Medulla oblongata (tissue), 1 donor: ENCODE data around the gene NBR1.
"Not testable (repeated sequence)": the region's sequence is repeated elsewhere in the genome, so short reads cannot be mapped to it uniquely, and the experiment has no call there.

Experiments
- DNase-seq: peaks from one replicate; pipeline ENCODE4 v3.0.0-alpha.2; 2015; ENCODE audit errors: extremely low spot score

The NBR1 gene

DNA sequence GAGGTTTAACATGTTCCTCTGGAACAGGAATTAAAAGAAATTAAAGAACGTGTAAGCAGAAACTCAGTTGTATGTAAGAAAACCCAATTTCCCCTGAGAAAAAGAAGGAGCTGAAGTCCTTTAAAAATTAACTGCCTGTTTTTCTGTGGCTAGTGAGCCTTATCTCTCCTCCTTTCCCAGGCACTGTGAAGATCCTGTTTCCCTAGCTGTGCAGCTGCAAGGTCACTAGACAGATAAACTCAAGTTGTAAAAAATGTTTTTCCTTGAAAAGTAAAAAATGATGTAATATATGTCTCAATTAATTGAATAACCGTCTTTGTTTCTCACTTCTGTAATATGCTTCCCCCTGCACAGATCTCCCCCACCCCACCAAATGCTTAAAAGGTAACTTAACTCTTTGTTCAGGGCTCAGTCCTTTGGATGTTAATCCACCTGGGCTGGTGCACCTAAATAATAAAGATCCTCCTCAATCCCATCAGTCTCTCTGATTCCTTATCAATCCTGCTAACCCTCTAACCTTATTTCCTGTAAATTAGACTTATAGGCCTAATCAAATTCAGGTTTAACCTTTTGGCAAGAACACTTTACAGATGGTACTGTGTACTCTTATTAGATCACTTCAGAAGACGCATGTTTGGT, 17.7 kb upstream of the NBR1 start:
- not testable (repeated sequence) for DNase-seq

DNA sequence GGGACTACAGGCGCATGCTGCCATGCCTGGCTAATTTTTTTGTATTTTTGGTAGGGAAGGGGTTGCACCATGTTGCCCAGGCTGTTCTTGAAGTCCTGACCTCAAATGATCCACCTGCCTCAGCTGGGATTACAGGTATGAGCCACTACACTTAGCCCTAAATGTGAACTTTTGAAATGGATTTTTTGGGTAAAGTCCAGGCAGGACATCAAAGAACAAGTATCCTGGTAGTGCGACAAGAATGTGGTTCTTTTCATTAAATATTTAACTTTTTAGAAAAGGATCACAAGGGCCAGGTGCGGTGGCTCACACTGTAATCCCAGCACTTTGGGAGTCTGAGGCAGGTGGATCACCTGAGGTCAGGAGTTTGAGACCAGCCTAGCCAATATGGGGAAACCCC, 15.3 kb upstream of the NBR1 start:
- DNase-seq: no peak

DNA sequence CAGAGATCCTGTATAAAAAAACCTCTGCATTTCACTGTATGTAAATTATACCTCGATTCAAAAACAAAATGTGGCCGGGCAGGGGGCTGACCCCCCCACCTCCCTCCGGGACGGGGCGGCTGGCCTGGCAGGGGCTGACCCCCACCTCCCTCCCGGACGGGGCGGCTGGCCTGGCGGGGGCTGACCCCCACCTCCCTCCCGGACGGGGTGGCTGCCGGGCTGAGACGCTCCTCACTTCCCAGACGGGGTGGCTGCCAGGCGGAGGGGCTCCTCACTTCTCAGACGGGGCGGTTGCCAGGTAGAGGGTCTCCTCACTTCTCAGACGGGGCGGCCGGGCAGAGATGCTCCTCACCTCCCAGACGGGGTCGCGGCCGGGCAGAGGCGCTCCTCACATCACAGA, 11.8 kb upstream of the NBR1 start:
- DNase-seq: not testable (repeated sequence)

DNA sequence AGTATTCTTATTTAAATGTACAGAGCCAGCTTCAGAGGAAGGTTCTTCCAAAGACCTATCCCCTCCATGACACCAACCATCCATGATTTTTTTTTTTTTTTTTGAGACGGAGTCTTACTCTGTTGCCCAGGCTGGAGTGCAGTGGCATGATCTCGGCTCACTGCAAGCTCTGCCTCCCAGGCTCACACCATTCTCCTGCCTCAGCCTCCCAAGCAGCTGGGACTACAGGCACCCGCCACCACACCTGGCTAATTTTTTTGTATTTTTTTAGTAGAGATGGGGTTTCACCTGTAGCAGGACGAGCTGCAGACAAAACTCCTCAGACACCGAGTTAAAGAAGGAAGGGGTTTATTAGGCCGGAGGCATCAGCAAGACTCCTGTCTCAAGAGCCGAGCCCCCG, 11.1 kb upstream of the NBR1 start:
- DNase-seq: not testable (repeated sequence)

DNA sequence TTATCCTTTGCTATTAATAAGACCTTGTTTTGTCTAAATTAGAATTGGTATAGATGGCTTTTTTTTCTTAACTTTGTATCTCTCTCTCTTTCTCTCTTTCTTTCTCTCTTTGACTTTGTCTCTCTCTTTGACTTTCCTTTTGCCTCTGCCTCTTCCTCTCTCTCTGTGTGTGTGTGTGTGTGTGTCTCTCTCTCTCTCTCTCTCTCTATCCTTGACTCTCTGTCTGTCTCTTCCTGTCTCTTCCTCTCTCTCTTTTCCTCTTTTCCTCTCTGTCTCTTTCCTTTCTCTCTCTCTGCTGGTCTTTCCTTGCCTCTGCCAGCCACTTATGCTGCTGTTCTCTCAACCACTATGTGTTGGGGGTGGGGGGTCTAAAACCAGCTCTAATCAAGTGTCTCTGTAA, 5.0 kb upstream of the NBR1 start:
- not testable (repeated sequence) for DNase-seq

DNA sequence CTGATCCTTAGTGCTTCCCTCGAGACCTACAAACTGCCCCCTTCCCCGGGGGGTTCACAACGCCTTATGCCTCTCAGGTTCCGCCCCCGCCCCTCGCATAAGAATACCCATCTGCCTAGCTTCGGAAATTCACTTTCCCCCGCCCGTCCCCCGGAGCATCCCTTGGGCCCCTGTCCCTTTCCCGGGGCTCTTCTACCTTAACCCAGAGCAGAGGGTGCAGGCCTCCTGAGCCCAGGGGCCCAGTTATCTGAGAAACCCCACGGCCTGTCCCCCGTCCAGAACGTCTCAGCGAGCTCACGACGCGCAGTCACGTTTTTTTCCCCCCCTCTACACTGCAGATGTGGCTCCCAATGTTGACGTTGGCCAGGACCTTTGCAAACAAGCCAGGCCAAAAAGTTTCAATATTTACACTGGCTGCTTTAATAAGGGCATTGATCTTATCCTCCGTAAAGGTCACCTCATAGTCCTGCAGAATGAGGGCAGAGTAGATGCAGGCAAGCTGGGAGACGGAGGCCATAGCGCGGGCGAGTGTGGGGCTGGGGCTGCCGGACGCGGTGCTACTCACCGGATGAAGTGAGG, 1.4 kb upstream of the NBR1 start:
- DNase-seq: peak; percentile 4

DNA sequence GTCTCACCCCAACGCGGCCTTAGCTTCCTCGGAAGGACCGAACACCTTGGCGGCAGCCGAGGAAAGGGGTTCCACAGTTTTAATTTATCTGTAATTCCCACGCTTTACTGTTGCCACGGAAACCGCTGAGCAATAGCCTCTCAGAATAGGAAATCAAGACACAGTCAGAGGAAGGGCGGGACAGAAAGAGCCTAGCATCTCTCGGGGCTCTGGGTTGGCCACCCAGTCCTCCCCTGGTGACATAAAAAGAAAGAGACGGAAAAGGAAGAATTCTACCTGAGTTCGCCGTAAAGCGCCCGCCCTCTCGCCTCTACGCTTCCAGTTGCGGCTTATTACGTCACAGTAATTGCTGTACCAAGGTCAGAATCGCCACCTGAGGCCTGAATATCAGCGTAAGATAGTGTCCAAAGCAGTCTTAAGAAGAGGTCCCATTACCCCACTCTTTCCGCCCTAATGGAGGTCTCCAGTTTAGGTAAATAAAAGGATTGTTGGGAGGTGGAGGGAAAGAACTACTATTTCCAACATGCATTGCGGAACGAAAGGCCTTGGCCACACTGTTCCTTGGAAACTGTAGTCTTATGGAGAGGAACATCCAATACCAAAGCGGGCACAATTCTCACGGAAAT, 761 bp upstream of the NBR1 start:
- peak; percentile 98 for DNase-seq

DNA sequence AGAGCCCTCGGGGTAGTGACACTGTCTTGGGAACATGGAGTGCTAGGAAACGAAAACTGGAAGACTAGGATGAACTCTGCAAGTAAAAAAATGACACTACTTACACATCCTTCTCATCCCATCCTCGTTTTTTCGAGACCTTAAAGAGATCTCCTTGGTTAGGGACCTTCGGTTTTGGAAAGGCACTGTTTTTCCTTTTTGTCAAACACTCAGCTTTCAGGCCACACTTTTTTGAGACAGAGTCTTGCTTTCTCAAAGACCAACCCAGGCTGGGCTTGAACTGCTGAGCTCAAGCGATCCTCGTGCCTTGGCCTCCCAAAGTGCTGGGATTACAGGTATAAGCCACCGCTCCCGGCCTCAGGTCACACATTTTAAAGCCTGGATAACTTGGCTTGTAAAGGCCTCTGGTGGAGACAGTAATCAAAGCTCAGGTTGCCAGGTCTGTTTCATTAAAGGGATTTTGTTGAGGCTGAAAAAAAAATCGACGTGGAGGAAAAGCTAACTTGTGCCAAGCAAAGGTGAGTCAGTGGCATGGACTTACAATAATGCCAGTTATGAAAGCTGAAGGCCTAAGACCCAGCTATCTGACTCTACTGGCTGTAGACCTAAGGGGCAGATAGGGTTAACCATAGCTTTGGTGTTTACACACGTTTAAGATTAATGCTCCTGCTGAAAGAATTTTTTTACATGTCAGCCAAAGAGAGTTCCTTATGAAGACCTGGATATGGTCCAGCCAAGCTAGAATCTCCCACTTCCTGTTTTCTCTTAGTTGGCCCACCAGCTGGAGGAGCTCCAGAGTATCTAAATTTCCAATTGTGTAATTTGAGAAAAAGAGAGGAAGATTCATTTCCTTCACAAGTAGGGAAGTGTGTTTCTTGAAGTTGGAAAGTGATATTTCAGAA, 823 bp downstream of the NBR1 start:
- DNase-seq: peak; percentile 80

DNA sequence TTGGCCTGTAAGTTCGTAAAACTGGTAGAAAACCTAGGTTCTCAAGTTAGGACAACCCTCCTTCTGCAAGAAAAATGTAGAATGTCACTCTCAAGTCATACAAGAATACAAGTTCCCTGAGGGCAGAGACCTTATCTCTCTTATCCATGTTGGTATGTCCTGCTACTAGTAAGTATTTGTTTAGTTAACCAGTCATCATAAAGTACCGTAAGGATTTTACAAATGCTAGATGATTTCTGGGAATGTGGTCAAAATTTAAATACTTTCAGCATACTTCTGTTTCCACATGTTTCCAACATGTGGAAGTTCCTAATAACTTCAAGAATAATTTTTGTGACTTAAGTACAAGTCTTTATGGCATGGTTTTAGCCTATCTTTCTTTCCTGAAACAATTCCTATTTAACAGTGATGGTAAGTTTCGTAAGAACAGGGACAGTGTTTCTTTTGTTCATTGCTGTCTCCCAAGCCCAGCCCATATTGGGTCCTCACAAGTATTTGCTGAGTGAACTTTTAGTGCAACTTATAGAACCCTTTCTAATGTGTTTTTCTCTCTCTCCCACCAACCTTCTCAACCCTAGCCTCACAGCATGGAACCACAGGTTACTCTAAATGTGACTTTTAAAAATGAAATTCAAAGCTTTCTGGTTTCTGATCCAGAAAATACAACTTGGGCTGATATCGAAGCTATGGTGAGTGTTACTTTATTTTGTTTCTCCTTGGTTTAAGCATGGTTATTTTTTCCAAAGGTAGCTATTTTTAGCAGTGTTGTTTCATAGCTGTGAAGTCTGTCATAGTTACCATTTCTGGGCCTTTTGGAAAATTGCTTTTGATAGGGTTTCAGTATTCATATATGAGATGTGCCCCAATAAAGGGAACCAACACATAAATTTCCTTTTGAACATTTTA, 4.5 kb downstream of the NBR1 start:
- no peak for DNase-seq

DNA sequence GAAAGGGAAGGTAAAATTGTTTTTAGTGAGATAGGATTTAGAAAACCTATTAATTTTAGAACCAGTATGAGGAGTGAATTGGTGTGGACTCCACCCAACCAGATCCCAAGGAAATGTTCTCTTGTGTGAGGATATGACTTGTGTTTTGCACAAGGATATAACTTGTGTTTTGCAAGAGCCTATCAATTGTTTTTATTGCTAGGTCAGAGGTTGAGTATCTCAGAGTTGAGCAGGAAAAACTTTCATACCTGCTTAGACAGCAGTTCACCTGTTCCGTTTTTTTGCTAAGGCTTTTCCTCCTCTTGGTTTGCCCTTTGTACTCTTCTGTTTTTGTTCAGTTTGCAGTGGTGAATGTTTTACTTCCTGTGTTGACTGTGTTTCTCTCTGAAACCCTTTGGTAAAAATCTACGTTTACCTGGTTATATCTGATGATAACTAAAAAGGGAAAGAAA, 5.1 kb downstream of the NBR1 start:
- no peak for DNase-seq

DNA sequence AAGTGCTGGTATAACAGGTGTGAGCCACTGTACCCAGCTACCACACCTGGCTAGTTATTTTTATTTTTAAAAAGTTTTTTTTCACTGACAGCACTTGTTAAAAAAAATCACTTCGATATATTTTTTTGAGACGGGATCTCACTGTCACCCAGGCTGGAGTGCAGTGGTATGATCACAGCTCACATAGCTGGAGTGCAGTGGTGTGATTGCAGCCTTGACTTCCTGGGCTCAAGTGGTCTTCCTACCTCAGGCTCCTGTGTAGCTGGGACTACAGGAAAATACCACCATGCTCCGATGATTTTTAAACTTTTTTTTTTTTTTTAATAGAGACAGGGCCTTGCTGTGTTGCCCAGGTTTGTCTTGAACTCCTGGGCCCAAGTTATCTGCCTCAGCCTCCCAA, 12.9 kb downstream of the NBR1 start:
- no peak for DNase-seq

DNA sequence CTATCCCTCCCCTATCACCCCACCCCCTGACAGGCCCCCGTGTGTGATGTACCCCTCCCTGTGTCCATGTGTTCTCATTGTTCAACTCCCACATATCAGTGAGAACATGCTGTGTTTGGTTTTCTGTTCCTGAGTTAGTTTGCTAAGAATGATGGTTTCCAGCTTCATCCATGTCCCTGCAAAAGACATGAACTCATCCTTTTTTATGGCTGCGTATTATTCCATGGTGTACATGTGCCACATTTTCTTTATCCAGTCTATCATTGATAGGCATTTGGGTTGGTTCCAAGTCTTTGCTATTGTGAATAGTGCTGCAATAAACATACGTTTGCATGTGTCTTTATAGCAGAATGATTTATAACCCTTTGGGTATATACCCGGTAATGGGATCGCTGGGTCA, 15.6 kb downstream of the NBR1 start:
- not testable (repeated sequence) for DNase-seq

DNA sequence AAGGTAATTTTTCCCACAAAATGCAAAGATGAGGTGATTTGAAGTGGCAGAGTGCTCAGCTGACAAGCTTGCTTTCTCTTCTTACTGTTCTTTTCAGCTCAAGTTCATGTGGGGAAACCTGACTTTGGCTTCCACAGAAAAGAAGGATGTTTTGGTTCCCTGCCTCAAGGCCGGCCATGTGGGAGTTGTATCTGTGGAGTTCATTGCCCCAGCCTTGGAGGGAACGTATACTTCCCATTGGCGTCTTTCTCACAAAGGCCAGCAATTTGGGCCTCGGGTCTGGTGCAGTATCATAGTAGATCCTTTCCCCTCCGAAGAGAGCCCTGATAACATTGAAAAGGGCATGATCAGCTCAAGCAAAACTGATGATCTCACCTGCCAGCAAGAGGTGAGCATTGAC, 22.2 kb downstream of the NBR1 start:
- DNase-seq: no peak

DNA sequence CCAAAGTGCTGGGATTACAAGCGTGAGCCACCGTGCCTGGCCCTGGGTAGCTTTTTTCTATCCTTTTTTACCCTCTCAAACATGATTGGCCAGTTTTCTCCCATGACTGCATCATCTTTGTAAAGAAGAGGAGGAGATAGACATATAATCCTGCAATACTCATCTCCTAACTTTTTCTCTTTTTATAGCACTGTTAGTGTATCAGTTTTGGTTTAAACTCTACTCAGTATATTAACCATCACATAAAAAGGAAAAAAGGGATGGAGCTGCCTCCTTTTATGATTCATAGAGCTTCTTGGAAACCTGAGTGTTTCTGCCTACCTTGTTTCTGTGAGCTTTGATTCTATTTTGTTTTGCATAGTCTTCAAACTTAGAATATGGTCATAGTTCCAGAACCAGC, 28.6 kb downstream of the NBR1 start:
- no peak for DNase-seq

DNA sequence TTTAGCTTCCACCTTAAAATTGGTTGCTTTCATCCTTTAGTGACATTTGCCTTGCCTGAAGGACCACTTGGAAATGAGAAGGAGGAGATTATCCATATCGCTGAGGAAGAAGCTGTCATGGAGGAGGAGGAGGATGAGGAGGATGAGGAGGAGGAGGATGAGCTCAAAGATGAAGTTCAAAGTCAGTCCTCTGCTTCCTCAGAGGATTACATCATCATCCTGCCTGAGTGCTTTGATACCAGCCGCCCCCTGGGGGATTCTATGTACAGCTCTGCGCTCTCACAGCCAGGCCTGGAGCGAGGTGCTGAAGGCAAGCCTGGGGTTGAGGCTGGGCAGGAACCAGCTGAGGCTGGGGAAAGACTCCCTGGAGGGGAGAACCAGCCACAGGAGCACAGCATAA, 29.1 kb downstream of the NBR1 start:
- DNase-seq: no peak

DNA sequence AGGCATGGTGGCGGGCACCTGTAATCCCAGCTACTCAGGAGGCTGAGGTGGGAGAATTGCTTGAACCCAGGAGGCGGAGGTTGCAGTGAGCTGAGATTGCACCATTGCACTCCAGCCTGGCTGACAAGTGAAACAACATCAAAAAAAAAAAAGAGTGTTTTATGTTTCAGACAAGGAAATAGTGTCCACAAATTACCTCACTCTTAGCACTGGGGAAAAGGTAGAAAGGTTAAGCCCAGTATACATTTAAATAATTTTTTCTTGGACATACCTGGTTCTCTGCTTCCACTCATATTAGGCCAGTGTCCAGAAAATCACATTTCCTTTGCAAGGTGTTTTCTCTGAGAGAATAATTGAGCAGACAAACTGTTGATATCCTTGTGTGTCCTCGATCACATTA, 32.0 kb downstream of the NBR1 start:
- DNase-seq: not testable (repeated sequence)

DNA sequence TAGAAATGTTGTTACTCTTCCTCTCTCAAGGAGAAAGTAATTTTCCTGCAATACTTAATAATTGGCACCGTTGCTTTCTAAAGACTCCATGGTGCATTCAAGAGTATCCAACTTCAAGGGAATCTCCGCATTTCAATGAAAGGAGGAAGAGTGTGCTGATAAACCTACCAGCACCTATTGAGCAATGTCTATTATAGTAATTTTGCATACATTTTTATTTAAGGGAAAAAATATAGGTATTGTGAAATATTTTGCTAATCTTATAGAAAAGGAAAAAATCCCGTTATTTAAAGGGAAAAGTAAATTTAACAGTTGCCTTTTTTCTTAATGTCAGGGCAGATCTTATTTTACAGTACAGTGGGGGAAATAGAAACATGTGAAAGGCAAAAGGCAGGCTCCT, 39.6 kb downstream of the NBR1 start:
- DNase-seq: no peak

DNA sequence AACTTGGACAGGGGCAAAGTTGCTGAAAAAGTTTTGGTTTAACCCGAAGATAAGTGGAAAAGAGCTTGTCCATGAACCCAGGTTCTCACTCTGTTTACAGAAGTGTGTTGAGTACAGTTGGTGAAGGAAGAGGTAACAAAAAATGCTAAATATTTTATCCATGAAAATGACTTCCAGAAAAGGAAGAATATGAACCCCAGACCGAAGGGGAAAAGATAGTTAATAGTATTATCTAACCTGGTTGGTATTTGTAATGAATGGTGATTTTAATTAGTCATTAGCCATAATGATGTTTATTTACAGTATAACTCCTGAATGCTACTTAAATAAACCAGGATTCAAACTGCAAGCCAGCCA, 40.1 kb downstream of the NBR1 start:
- no peak for DNase-seq

DNA sequence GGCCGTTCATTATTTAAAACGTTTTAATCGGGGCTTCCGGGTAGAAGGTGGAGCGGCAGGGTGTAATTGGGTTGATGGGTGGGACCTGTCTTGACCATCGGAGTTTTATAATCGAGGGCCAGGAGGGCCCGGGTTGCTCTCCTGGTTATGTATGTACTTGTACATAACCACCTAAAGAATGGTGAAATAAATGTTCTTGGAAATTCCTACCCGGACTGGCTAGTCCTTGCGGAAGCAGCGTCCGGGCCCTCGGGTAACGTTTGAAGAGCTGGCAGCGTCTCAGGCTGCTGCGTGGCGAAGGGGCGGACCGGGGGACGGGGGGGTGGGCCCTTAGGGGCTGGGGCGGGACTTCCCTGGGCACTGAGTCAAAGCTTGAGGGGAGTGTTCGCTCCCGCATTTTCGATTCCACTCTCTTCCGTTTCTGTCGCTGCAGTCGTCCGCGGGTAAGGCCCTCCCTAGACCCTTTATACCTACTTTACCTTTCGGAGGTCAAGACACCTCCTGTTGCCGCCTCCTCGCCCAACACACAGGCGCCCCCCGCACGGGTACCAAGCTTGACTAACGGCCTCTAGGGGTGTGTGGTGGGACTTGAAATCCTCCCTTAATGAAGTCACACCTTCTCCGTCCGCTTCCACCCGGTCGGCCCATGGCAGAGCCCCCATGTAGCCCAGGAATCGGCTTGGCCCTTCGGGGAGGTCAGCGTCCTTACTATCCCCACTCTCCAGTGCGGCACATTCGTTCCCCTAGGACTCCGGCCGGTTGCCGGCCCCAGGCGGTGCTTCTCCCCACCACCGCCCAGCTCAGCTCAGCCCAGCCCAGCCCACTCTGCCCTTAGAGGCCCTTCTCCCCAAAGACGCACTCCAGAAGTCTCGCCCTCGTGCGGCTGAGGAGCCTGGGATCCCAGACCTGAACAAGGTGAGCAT, 40.7 kb downstream of the NBR1 start, which contains the start of gene TMEM106A:
Gene TMEM106A (plus strand): TSS at position 396 of the 923 bp plus-strand sequence. CDS start 1,167 bp downstream, outside the sequence.
- DNase-seq: peak; percentile 68
